H9 (cell line): Measurements from ENCODE around the gene NGB. TPM values are rescaled to one million over a fixed set of nuclear protein-coding genes. Genes with fewer than 3 reads are reported as not detected.

Source experiments
- DNase-seq: peaks from one replicate; pipeline ENCODE4 v3.0.0-alpha.2; 2017
- H2AFZ ChIP-seq: one replicate; pipeline ENCODE4 v1.6.1; 2013; ENCODE audit warnings: mild to moderate bottlenecking, low read length, control low read depth, moderate library complexity
- H2AK5ac ChIP-seq: 2 replicates; pipeline ENCODE4 v1.6.1; 2013; ENCODE audit warnings: low read length, control low read depth, mixed read lengths; ENCODE audit not compliant: insufficient read length
- H2BK120ac ChIP-seq: one replicate; pipeline ENCODE4 v1.6.1; 2013; ENCODE audit warnings: low read depth, mild to moderate bottlenecking, low read length, control low read depth, inconsistent platforms; ENCODE audit not compliant: poor library complexity, severe bottlenecking
- H2BK12ac ChIP-seq: 2 replicates; pipeline ENCODE4 v1.6.1; 2013; ENCODE audit warnings: low read length, control low read depth, mixed read lengths, low read depth; ENCODE audit not compliant: insufficient read length
- H2BK15ac ChIP-seq: 2 replicates; pipeline ENCODE4 v1.6.1; 2013; ENCODE audit warnings: low read depth, low read length, control low read depth
- H2BK20ac ChIP-seq: one replicate; pipeline ENCODE4 v1.6.1; 2013; ENCODE audit warnings: low read depth, mild to moderate bottlenecking, low read length, control low read depth, inconsistent platforms; ENCODE audit not compliant: poor library complexity, severe bottlenecking
- H2BK5ac ChIP-seq: 2 replicates; pipeline ENCODE4 v1.6.1; 2013; ENCODE audit warnings: low read length, control low read depth, mixed read lengths; ENCODE audit not compliant: insufficient read length
- H3K14ac ChIP-seq: 2 replicates; pipeline ENCODE4 v1.6.1; 2013; ENCODE audit warnings: low read length, control low read depth; ENCODE audit not compliant: insufficient read depth
- H3K18ac ChIP-seq: 2 replicates; pipeline ENCODE4 v1.6.1; 2013; ENCODE audit warnings: low read depth, mild to moderate bottlenecking, mixed read lengths, low read length, control low read depth; ENCODE audit not compliant: insufficient read length
- H3K23ac ChIP-seq: 2 replicates; pipeline ENCODE4 v1.6.1; 2013; ENCODE audit warnings: low read length, control low read depth, mixed read lengths, low read depth; ENCODE audit not compliant: insufficient read length
- H3K23me2 ChIP-seq: 2 replicates; pipeline ENCODE4 v1.6.1; 2013; ENCODE audit warnings: low read depth, mild to moderate bottlenecking, mixed read lengths, low read length, control low read depth; ENCODE audit not compliant: insufficient read length, poor library complexity, severe bottlenecking
- H3K27ac ChIP-seq: 2 replicates; pipeline ENCODE4 v1.5.1; 2013; ENCODE audit warnings: low read length, control low read depth, mixed read lengths, low read depth; ENCODE audit not compliant: insufficient read length
- H3K27me3 ChIP-seq: 2 replicates; pipeline ENCODE4 v1.6.1; 2013; ENCODE audit warnings: low read length, control low read depth, inconsistent platforms; ENCODE audit not compliant: insufficient read depth
- H3K4ac ChIP-seq: 2 replicates; pipeline ENCODE4 v1.6.1; 2013; ENCODE audit warnings: low read depth, mild to moderate bottlenecking, control low read depth, inconsistent platforms, low read length, moderate library complexity
- H3K4me1 ChIP-seq: 2 replicates; pipeline ENCODE4 v1.6.1; 2013; ENCODE audit warnings: low read length, control low read depth, inconsistent platforms; ENCODE audit not compliant: insufficient read depth
- H3K4me2 ChIP-seq: 2 replicates; pipeline ENCODE4 v1.6.1; 2013; ENCODE audit warnings: low read length, control low read depth, mixed read lengths; ENCODE audit not compliant: insufficient read length, insufficient read depth
- H3K56ac ChIP-seq: 2 replicates; pipeline ENCODE4 v1.6.1; 2013; ENCODE audit warnings: low read depth, mild to moderate bottlenecking, mixed read lengths, low read length, control low read depth; ENCODE audit not compliant: insufficient read length
- H3K79me1 ChIP-seq: 2 replicates; pipeline ENCODE4 v1.6.1; 2013; ENCODE audit warnings: low read depth, mild to moderate bottlenecking, moderate library complexity, low read length, control low read depth, inconsistent platforms; ENCODE audit not compliant: insufficient read depth, poor library complexity, severe bottlenecking
- H3K79me2 ChIP-seq: 2 replicates; pipeline ENCODE4 v1.6.1; 2013; ENCODE audit warnings: low read length, control low read depth, inconsistent platforms; ENCODE audit not compliant: insufficient read depth
- H3K9ac ChIP-seq: 2 replicates; pipeline ENCODE4 v1.6.1; 2013; ENCODE audit warnings: low read length, control low read depth, mixed read lengths; ENCODE audit not compliant: insufficient read length; ENCODE audit errors: extremely low read depth
- H3K9me3 ChIP-seq: one replicate; pipeline ENCODE4 v1.6.1; 2013; ENCODE audit warnings: low read depth, low read length, inconsistent platforms; ENCODE audit not compliant: control insufficient read depth
- H3T11ph ChIP-seq: one replicate; pipeline ENCODE4 v1.6.1; 2013; ENCODE audit warnings: mild to moderate bottlenecking, low read length, control low read depth, inconsistent platforms
- H4K20me1 ChIP-seq: one replicate; pipeline ENCODE4 v1.6.1; 2013; ENCODE audit not compliant: control insufficient read depth, insufficient read length, insufficient read depth
- H4K5ac ChIP-seq: 2 replicates; pipeline ENCODE4 v1.6.1; 2013; ENCODE audit warnings: low read depth, mild to moderate bottlenecking, mixed read lengths, low read length, control low read depth; ENCODE audit not compliant: insufficient read length
- H4K8ac ChIP-seq: replicated peaks from 2 replicates; pipeline ENCODE4 v1.6.1; 2013; ENCODE audit warnings: low read length, control low read depth, mixed read lengths, low read depth; ENCODE audit not compliant: insufficient read length
- H4K91ac ChIP-seq: 2 replicates; pipeline ENCODE4 v1.6.1; 2013; ENCODE audit warnings: low read depth, mild to moderate bottlenecking, moderate library complexity, mixed read lengths, low read length, control low read depth; ENCODE audit not compliant: insufficient read length
- H3K27ac Mint-ChIP-seq, 3 experiments: 2 replicates in 2 of 3; 3 replicates in 1 of 3; pipeline ENCODE4 v1.8.0; 2020 to 2021; ENCODE audit warnings: mixed read lengths in 3 of 3, mild to moderate bottlenecking in 1 of 3, moderate library complexity in 1 of 3
- H3K27me3 Mint-ChIP-seq: 2 replicates; pipeline ENCODE4 v1.8.0; 2021; ENCODE audit warnings: low read depth, mild to moderate bottlenecking, moderate library complexity, mixed read lengths
- H3K36me3 Mint-ChIP-seq, 3 experiments: 2 replicates in 2 of 3; 3 replicates in 1 of 3; pipeline ENCODE4 v1.8.0; 2020 to 2021; ENCODE audit warnings: low read depth in 3 of 3, mixed read lengths in 3 of 3; ENCODE audit not compliant: insufficient read depth in 1 of 3
- H3K4me1 Mint-ChIP-seq, 2 experiments: 2 replicates each; pipeline ENCODE4 v1.8.0; 2020; ENCODE audit warnings: mixed read lengths in 2 of 2
- H3K4me3 Mint-ChIP-seq, 2 experiments: 2 replicates in 1 of 2; 3 replicates in 1 of 2; pipeline ENCODE4 v1.8.0; 2020 to 2021; ENCODE audit warnings: mild to moderate bottlenecking in 2 of 2, mixed read lengths in 2 of 2, moderate library complexity in 1 of 2
- H3K9me3 Mint-ChIP-seq, 2 experiments: 2 replicates in 1 of 2; 3 replicates in 1 of 2; pipeline ENCODE4 v1.8.0; 2020; ENCODE audit warnings: mild to moderate bottlenecking in 2 of 2, mixed read lengths in 2 of 2, moderate library complexity in 1 of 2
- WGBS: extraction: QIAGEN DNeasy Blood & Tissue Kit; methylation state at CpG from one replicate; pipeline ENCODE4 v1.1.7; 2013; ENCODE audit warnings: missing lambda C conversion rate, low lambda C conversion rate, mixed read lengths; ENCODE audit not compliant: insufficient read length; ENCODE audit errors: extremely low coverage; 5-methylcytosine and 5-hydroxymethylcytosine counted together
- total RNA-seq: library from RNA; stranded (reverse); gene quantifications from 2 replicates; pipeline ENCODE4 v1.2.1, GENCODE V29; 2021
- TF ChIP-seq, protein P1 (sequence below): fragments of 200-600 bp; sonication (generic); conservative IDR thresholded peaks from 3 replicates; pipeline ENCODE4 v1.8.0; 2021; ENCODE audit warnings: antibody characterized with exemption, mild to moderate bottlenecking

Gene NGB
- total RNA-seq, 1 experiment from 2014 or later = 0.26 TPM

DNA sequence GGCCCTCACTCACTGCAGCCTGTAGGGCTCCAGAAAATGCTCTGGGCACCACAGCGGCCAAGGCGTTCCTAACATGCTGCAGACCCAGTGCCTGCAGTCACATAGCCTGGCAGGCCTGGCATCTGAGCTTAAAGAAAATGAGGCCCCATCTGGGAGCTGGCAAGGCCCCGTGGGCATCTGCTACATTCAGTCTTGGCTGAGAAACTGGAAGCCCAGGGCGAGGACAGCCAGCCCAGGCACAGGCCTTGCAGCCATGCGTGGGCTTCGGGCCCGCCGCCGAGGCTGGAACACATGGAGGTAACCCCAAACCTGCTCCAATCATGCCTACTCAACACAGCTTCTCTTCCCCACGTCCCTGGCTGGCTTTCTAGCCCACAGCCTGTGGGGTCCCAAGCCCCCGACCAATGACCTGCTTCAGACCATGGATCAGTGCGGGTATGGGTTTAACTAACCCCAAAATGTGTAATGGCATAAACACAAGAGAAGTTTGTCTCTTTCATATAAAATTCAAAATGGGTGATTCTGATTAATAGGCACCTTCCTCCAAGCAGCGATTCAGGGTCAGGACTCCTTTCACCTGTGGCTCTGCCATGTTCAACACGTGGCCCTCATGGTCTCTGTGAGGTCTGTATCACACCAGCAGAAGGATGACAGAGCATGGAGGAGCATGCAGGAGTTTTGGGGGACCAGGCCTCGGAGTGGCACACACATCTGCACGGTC lies 6.4 kb downstream of the NGB start:
- H3K27ac ChIP-seq = no peak overlapping the region
- no peak overlapping the region for H2BK12ac ChIP-seq
- no peak overlapping the region for H3T11ph ChIP-seq
- no peak overlapping the region for H3K4me2 ChIP-seq
- no peak overlapping the region for H2AK5ac ChIP-seq
- H3K9ac ChIP-seq = no peak overlapping the region
- Mint-ChIP-seq H3K27ac (no peak overlapping the region; a peak in 1 of 7 replicates), H3K9me3 (peaks cover 2 to 3% of the 10 kb centered on the region in 2 experiments; a peak in 3 of 5 replicates), H3K36me3 (no peaks in the 10 kb centered on the region; a peak in 2 of 7 replicates), H3K27me3 (peaks cover 22% of the 10 kb centered on the region), H3K4me1 (peaks cover 2 to 14% of the 10 kb centered on the region in 2 experiments; a peak in 3 of 4 replicates), H3K4me3 (no peak overlapping the region)
- DNase-seq = no peak
- no peak overlapping the region for H2BK5ac ChIP-seq
- no peaks in the 10 kb centered on the region for H3K79me2 ChIP-seq
- peaks cover under 1% of the 10 kb centered on the region for H3K23me2 ChIP-seq
- H2BK120ac ChIP-seq = no peak overlapping the region
- WGBS = no CpG with 5 or more reads among the region's 16 CpGs
- no peaks in the 10 kb centered on the region for H3K4me1 ChIP-seq
- H4K20me1 ChIP-seq = peaks cover 2% of the 10 kb centered on the region
- no peak overlapping the region for H3K14ac ChIP-seq
- no peak overlapping the region for H3K56ac ChIP-seq
- H3K79me1 ChIP-seq = no peaks in the 10 kb centered on the region
- H4K8ac ChIP-seq = no peak overlapping the region
- no peaks in the 10 kb centered on the region for H3K9me3 ChIP-seq
- TF ChIP-seq, protein P1, sequence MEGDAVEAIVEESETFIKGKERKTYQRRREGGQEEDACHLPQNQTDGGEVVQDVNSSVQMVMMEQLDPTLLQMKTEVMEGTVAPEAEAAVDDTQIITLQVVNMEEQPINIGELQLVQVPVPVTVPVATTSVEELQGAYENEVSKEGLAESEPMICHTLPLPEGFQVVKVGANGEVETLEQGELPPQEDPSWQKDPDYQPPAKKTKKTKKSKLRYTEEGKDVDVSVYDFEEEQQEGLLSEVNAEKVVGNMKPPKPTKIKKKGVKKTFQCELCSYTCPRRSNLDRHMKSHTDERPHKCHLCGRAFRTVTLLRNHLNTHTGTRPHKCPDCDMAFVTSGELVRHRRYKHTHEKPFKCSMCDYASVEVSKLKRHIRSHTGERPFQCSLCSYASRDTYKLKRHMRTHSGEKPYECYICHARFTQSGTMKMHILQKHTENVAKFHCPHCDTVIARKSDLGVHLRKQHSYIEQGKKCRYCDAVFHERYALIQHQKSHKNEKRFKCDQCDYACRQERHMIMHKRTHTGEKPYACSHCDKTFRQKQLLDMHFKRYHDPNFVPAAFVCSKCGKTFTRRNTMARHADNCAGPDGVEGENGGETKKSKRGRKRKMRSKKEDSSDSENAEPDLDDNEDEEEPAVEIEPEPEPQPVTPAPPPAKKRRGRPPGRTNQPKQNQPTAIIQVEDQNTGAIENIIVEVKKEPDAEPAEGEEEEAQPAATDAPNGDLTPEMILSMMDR = no peak
- H3K4ac ChIP-seq = no peak overlapping the region
- no peak overlapping the region for H2BK20ac ChIP-seq
- no peak overlapping the region for H2AFZ ChIP-seq
- H3K23ac ChIP-seq = no peak overlapping the region
- no peak overlapping the region for H4K5ac ChIP-seq
- H2BK15ac ChIP-seq = no peak overlapping the region
- no peak overlapping the region for H3K18ac ChIP-seq
- no peaks in the 10 kb centered on the region; the same call in 1 of the 2 replicates for H3K27me3 ChIP-seq
- no peak overlapping the region for H4K91ac ChIP-seq
